ENCODE results near the gene HMX1.

GRCh38 chr4:8817813-8818062, 53.9 kb downstream of the HMX1 start:
- TF ChIP-seq POLR2A (IDR thresholded peaks at IDR 0.05; ENCODE audit: low read depth, low read length), result no peak
- TF ChIP-seq POLR2AphosphoS5 (IDR thresholded peaks at IDR 0.05; ENCODE audit: low read depth, low read length), result no peak
- TF ChIP-seq TAF1 (IDR thresholded peaks at IDR 0.05; ENCODE audit: low read depth, low read length), result no peak

Measured in GM12891 (cell line).